GM10248 (cell line): ENCODE data around the gene GMPPB.

ENCODE experiments used
- CTCF ChIA-PET: fragments of 300-600 bp; sonication (Branson Sonifier 250); formaldehyde crosslinking; extraction: SDS; loops from one replicate; lab custom pipeline; 2021; ENCODE audit warnings: antibody characterized with exemption; lab: Yijun Ruan, JAX
- POLR2A ChIA-PET: fragments of 350-650 bp; sonication (Branson Sonifier 250); formaldehyde crosslinking; extraction: SDS; loops from one replicate; lab custom pipeline; 2020; ENCODE audit warnings: antibody characterized with exemption; lab: Yijun Ruan, JAX
- DNase-seq: peaks from one replicate; pipeline ENCODE4 v3.0.0; 2012; ENCODE audit errors: extremely low spot score
- CTCF ChIP-seq: IDR thresholded peaks from 2 replicates; pipeline ENCODE4 v1.5.1; 2012; ENCODE audit warnings: mild to moderate bottlenecking, low read depth; ENCODE audit errors: extremely low read depth, missing control alignments, control extremely low read depth

Gene GMPPB

DNA sequence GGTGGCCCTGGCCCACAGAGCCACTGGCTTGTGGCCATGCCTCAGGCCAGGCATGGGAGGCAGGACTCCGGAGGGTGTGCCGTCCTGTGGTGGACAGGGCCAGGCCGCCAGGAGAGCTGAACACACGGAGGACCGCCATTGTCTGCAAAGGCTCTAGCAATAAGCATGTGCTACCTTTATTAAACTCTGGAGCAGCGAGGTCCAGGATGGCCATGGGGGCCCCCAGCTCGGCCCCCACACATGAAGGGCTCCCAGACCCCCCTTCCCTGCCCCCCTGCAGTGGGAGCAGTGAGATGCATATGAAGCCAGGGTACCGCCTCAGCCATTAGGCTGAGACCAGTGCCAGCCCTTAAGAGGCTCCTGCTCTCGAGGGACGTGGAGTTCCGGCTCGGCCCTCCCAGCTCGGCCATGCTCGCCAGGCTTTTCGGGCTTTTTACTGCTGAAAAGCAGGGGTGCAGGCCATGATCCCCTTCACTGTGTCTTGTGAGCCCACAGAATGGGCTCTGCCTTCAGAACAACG lies 7.0 kb downstream of the GMPPB start:
- no peak for TF ChIP-seq CTCF
- POLR2A ChIA-PET: no interaction called here
- DNase-seq: no peak
- CTCF ChIA-PET: interaction anchor here (6.4 kb wide), 1 partner anchor 14 kb away, joined by 37 read pairs; no protein-coding TSS in a partner anchor

GRCh38 chr3:49716169-49716568 lies 7.6 kb downstream of the GMPPB start:
- POLR2A ChIA-PET: no interaction called here
- DNase-seq: no peak
- CTCF ChIA-PET: interaction anchor here (6.4 kb wide), 1 partner anchor 14 kb away, joined by 37 read pairs; no protein-coding TSS in a partner anchor
- no peak for TF ChIP-seq CTCF

GRCh38 chr3:49715611-49716121 lies 8.1 kb downstream of the GMPPB start:
- TF ChIP-seq CTCF: no peak
- ChIA-PET CTCF (interaction anchor here (0.8 to 6.4 kb wide), 2 partner anchors 9 to 13 kb away, joined by 3 to 37 read pairs; no protein-coding TSS in a partner anchor), POLR2A (interaction anchor here (0.6 kb wide), 1 partner anchor 23 kb away, joined by 3 read pairs; no protein-coding TSS in a partner anchor)
- DNase-seq: no peak

- ChIA-PET POLR2A (interaction anchor here (0.6 kb wide), 2 partner anchors 22 to 357 kb away, joined by 3 to 6 read pairs; no protein-coding TSS in a partner anchor), CTCF (interaction anchor here (0.8 kb wide), 1 partner anchor 10 kb away, joined by 3 read pairs; no protein-coding TSS in a partner anchor)
- no peak for DNase-seq
- TF ChIP-seq CTCF: no peak
Observed at GRCh38 chr3:49714728-49715550, 8.8 kb downstream of the GMPPB start.

- ChIA-PET POLR2A (interaction anchor here (0.9 kb wide), 1 partner anchor 10 kb away, joined by 3 read pairs; no protein-coding TSS in a partner anchor), CTCF (interaction anchor here (1.0 to 1.4 kb wide), 3 partner anchors 10 to 126 kb away, joined by 3 to 4 read pairs (median 4); no protein-coding TSS in a partner anchor)
- no peak for DNase-seq
- no peak for TF ChIP-seq CTCF
Observed at GRCh38 chr3:49713336-49714105, 10.2 kb downstream of the GMPPB start.
